GM21619 (cell line): ENCODE measurements around the gene SERPINB13.
"Not testable (repeated sequence)": the region's sequence is repeated elsewhere in the genome, so short reads cannot be mapped to it uniquely, and the experiment has no call there.

Experiments
- ATAC-seq: cut with Tn5 transposase; IDR thresholded peaks from one replicate; pipeline ENCODE4 v1.9.1; 2021; ENCODE audit not compliant: unreplicated experiment

Gene SERPINB13

DNA sequence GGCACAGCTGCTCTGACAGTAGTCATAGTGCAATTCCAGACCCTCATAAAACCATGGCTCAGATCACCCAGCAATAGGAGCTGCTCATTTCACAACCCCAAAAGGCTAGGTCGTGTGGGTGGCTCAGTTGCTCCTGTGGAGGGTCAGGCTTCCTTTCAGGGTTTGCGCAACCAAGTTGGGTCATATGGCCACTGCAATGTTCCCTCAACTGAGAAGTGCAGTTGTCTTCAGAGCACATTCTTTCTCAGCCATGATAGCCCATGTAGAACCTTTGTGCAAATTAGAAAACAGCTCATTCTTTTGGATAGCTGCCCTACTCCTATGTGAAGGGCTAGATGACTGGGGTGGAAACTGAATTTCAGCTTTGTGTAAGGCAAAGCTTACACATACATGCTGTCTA, 3.2 kb downstream of the SERPINB13 start:
- ATAC-seq, result no peak

DNA sequence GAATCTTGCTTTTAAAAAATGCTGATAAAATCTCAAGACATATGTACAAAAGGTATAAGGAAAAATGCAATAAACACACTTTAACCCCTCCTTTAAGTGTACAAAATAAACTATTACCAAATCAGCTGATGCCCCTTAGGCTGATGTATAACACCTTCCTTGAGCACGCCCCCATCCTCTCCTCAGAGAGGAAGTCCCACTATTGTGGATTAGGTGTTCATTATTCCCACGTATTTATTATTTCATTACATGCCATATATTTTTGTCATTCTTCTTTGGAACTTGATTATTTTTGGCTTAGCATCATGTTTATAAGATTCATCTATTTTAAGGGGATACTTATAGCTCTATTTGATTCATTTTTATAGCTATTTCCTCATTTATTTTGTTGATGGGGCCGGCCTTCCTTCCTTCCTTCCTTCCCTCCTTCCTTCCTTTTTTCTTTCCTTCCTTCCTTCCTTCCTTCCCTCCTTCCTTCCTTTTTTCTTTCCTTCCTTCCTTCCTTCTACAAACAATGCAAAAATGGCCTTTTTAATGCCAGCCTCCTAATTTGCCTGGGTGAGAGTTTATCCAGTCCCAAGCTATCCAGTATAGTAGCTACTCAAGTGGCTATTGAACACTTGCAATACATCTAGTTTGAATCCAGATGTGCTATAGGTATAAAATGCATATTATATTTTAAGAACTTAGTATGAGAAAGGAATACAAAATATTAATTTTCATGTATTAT, 4.0 kb downstream of the SERPINB13 start:
- ATAC-seq, result no peak

DNA sequence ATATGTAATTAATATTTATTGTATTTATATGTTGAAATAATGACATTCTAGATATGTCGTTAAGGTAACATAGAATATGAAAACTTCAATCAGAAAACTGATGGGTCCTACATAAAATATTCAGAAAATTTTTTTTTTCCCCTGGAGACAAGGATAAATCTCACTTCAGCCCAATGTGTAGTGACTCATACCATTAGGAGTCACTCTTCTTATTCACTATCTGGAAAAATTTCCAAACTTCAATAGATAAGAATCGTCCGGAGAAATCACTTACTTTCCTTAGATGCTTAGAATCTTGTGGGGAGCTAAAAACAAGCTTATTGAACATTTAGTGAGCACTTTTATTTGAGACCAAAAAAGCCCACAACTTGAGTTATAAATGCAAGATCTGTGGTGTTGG, 4.6 kb downstream of the SERPINB13 start:
- ATAC-seq, result no peak

DNA sequence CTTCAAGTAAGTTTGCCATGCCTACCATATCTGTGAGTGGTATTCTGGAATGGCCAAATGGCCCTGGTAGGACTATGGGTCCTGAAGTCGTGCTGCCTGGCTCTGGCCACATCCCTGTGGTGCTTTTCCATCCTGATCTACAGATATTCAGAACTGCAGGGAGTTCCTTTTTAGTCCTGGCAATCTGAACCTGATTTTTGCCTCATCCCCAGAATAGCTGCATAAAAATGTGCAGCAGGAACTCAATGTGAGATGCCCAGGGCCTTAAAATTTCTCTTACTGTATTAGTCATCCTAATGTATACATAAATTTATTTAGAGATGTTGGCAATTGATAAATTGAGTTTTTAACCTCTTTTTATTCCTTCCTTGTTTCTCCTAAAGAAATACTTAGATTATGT, 5.3 kb downstream of the SERPINB13 start:
- no peak for ATAC-seq

DNA sequence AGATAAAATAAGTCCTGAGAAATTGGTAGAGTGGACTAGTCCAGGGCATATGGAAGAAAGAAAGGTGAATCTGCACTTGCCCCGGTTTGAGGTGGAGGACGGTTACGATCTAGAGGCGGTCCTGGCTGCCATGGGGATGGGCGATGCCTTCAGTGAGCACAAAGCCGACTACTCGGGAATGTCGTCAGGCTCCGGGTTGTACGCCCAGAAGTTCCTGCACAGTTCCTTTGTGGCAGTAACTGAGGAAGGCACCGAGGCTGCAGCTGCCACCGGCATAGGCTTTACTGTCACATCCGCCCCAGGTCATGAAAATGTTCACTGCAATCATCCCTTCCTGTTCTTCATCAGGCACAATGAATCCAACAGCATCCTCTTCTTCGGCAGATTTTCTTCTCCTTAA, 9.8 kb downstream of the SERPINB13 start:
- no peak for ATAC-seq

DNA sequence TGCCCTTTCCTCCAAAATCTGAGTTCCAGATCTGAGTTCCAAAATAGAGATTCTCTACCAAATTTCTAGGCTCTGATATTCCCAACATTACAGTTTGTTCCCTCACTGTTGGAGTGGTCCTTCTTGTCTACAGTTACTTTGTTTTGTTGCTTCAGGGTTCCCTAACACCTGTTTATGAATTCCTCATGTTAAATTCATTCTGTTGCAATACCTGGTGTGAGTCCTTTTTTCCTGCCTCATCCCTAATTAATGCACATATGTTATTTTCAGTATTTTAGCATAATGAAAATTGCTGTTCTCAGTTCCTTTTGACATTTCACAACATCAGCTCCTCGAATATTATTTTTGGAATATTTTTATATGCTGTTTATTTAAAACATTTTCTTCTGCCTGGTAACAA, 16.2 kb downstream of the SERPINB13 start:
- no peak for ATAC-seq

DNA sequence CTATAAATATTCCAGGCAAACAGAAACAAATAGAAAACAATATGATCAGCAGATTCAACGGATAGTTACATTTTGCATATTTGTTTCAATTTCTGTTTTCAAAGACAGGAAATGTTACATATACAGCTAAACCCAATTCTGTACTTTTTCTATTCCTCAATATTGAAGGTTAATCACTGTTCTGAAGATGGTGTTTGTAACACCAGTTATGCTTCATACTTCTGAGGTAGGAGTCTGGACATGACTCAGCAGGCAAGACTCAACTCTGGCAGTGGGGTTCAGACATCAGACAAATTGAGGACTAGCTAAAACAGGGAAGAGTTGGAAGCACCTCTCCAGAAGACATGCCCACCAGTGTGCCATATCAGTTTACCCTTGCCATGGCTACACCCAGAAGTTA, 16.6 kb downstream of the SERPINB13 start:
- ATAC-seq, result peak; percentile 98

DNA sequence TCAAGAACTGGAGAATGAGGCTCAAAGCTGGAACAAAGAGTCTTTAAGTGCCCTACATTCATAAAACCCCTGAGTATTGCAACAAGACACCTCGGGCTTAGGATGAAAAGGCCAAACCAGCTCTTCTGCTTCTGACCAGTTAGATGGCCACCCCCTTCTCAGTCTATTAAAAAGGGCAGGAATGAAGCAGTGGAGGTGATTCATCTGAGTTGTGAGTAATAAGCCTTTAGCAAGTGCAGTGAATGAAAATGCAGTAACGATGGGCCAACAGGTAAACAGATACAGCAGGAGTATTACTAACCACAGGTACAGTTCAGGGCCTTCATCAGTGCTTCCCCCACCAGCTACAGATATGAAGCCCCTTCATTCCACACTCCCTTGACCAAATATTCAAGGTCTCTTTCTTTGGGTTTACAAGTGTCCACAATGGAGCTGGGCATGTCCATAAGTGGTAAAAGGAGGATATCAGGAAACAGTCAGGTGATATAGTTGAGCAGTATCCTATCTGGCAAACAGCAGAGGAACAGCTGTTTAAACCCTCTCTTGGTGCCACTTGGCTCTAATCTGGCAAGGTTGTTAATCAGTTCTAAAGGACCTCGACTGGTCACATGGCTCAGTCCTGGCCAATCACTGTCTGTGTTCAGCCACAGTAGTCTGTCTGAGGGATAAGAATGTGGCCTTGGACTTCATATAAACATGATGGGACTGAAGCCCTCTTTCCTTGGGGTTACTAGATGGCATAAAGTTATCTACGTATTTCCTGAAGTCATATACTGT, 17.8 kb downstream of the SERPINB13 start:
- no peak for ATAC-seq

DNA sequence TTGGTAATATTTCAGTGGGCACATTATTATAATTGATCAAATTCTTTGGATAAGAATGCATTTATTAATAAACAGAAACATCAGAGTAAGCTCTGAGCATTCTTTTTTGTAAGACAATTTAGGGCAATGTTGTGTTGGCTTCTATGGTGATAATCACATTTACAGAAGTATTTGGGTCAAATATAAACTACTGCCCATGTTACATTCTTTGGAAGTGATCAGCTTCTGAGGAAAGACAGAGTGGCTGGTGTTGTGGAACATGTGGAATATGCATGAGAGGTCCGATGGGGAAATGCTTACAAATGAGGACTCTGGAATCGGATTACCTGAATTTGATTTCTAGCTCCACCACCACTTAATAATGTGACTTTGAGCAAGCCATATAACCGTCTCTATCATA, 19.4 kb downstream of the SERPINB13 start:
- ATAC-seq, result no peak

DNA sequence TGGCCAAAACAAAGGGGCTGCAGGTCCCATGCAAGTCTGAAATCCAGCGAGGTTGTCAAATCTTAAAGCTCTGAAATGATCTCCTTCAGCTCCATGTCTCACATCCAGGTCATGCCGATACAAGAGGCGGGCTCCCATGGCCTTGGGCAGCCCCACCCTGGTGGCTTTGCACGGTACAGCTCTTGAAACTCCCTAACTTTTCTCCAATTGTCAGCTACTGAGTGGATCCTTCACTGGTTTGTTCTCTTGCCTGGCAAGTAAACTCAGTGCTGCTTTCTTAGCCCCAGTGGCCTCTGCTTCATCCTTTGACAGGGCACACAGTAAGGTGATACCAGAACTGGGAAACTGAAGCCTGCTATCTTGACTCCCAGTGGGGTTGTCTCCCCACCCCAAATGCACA, 26.3 kb downstream of the SERPINB13 start:
- no peak for ATAC-seq

DNA sequence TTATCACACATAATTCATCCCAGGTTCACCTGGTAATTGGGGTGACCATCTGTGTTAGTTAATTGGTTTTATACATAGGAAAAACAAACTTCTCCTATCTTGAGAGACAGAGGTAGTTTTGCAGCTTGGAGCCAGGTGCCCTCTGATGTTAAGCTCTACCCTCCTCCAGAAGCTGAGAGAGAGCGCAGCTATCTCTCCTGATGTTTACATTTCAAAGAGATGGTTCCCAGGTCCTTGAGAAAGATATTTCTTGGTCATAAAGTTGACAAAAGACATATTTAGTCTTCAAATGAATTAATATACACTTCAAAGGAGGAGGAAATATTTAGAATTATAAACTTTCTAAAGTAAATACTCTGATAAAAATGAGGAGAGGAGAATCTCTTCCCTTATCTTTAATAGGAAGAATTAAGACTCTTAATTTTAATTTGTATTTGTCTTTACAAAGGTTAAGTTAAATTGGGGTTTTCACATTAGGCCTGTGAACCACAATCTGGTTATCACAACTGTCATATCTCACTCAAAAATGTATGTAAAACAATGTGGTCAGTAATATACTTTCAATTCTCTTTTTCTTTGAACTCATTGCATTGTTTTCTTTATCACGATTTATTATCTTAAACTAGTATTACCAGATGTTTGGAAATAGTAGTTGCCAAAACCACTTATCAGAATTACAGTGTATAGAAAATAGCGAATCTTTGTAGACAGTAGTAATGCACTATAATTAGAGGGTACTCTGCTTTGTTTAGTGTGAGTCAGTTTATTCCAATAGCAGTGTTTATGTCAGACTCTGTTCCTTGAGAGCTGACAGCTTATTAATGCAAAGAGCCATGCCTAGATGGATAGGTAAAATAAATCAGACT, 30.1 kb downstream of the SERPINB13 start:
- peak; percentile 67 for ATAC-seq

DNA sequence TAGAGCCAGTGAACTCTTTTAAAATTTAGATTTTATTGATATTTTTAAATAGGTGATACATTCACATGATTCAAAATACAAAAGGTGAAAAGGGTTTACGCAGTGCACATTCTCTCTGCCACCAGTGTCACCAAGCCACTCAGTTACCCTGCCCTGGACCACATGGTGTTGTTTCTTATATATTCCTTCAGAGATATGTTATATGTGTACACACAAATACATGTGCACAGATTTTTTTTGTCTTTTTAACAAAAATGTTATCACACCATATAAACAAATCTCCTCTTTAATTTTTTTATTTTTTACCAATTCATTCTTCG, 30.7 kb downstream of the SERPINB13 start:
- no peak for ATAC-seq

DNA sequence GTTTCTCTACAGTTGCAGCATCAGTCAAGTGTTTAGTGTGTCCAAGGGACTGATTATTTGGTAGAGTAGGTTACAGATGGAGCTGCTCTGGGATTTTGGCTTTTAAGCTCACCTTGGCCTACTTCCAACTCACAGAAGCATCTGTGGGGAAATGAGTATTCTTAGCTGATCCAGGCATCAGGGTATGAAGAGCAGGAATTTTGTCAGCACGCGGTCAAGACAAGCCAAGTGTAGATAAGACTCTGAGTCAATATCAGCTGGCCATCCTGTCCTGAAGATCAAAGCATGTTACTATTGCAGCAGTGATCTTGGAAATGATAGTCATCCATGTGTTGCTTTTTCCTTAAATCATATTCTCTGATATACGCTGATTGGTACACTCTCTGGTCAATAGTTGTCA, 32.5 kb downstream of the SERPINB13 start:
- no peak for ATAC-seq

DNA sequence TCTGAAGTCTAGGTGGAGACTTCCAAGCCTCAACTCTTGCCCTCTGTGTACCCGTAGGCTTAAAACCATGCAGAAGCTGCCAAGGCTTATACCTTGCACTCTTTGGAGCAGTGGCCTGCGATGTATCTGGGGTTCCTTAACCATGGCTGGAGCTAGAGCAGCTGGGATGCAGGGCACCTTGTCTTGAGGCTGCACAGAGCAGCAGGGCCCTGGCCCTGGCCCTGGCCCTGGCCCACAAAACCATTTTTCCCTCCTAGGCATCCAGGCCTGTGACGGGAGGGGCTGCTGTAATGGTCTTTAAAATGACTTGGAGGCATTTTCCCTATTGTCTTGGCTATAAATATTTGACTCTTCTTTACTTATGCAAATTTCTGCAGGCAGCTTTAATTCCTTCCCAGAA, 37.7 kb downstream of the SERPINB13 start:
- no peak for ATAC-seq

DNA sequence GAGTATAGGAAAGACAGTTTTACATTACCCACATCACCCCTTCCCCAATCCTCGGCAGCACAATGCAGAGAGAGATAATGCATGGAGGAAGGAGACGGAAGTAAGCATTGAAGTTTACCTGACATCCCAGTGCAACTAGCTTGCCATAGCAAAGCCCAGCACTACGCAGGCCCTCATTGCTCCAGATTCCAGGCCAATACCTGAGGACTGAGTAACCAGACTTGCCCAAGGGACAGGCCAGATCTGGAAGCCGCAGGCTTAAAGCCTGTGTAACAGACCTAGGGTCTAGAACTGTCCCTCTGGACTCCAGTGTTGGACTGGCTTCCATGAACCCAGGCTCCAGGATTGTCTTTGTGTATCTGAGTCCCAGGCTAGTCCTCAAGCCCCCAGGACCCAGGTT, 39.3 kb downstream of the SERPINB13 start:
- ATAC-seq, result no peak

DNA sequence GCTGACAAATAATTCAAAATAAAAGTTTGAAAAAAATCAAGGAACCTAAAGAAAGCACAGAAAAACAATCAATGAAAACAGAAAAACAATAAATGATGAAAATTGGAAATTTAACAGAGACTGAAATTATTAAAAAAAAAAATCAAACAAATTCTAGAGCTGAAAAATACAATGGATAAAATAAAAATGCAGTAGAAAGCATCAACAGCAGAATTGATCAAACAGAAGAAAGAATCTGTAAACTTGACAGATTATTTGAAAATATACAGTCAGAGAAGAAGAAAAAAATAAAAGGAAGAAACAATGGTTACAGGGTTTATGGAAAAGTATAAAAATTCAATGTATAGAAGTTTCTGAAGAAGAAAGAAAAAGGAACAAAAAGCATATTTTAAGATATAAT, 40.7 kb downstream of the SERPINB13 start:
- ATAC-seq, result no peak

DNA sequence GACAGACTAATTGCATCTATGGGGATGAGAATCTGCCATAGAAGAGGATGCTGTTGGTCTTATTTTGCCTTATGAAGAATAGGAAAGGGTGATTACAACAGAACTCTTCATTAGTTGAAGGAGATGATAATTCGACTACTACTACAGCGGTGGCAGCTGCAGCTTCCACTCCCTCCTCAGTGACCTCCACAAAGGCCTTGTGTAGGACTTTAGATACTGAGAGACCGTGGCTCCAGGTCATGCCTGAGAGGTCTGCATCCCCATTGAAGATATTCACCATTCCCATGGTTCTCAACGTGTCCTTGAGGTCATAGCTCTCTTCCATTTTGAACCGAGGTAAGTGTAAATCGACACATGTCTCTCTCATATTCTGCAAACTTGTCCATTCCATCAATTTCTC, 50.6 kb downstream of the SERPINB13 start:
- ATAC-seq, result no peak

DNA sequence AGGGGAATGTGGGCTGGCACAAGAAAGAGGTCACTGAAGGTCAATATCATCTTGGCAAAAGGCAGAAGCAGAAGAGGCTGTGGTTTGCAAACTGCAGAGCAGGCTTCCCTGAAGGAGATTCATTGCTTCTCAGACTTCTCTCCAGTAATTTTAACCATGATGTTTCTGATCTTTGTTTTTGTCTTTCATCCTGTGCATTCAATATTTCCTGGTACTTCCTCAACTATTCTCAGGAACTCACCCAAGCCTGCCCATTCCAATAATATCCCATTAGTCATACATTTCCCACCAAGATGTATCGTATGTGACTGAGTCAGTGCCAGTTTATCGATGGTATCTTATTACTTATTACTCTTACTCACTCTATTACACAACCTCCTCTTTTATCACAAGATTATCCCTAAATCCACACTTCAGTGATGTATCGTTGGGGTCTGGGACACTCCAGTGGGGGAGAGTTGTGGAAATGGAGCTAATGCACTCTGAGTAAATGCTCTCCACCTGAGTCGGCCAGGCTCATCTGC, 54.1 kb downstream of the SERPINB13 start:
- not testable (repeated sequence) for ATAC-seq

DNA sequence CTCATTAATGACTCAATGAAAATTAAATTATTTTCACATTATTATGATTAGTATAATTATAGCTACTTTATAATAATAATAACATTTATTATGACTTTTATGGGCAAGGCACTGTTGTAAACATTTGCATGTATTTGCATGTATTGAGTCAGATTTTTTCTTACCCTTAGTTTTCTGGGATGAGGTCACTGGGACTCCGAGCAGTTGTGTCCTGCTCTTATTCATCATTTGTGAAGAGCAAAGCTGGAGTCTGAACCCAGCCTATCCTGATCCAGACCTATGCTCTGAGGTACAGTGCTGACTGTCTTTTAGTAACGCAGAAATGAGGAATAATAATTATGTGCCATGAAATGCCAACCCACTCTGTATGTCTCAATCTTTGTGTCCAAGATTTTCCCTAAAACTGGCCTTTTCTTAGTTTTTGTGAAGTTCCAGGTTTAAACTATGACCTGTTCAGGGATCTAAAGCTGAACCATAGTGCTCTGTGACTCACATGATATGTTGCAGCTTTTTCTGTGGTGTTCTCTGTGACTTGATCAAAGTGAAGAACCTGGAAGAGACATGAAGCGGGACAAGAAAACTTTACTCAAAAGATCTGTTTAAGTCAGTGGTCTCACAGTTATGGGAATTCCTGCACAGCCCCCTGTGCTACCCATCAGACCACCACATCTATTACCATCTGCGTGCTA, 55.7 kb downstream of the SERPINB13 start:
- ATAC-seq, result not testable (repeated sequence)

DNA sequence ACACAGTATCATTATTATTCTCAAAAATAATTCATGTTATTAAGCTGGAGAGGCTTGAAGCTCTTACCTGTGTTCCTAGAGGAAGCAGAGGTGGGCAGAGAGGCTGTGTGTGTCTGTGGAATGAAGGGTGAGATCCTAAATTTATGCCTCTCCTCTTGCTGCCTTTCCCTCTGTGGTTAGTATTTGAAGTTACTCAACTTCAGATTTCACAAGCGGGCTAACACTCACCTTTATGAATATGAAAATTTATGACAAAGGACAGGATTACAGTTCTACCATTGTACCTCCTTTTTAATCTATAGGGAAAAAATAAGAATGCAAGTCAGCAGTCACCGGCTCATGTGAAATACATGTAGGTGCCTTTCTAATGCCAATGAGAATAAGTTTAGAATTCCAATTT, 57.0 kb downstream of the SERPINB13 start, which contains the start of gene SERPINB4:
TSS of gene SERPINB4 (minus strand) at position 115 of the 400 bp plus-strand sequence. CDS start 679 bp downstream, outside the sequence.
- not testable (repeated sequence) for ATAC-seq

DNA sequence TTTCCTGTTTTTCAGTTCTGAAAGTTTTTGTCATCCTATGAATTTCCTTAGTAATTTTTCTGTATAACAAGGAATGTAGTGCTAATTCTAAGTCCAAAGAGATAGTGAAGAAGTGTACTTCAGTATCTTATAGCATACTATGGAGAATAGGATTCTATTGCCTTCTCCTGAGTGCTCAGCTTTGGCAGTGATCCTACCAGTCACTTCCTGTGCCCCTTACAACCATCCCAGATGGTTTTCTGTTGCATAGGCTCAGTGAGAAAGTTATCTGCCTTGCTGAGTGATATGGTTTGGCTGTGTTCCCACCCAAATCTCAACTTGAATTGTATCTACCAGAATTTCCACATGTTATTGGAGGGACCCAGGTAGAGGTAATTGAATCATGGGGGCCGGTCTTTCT, 57.6 kb downstream of the SERPINB13 start:
- ATAC-seq, result not testable (repeated sequence)
